Adrenal gland (tissue), 5 donors: ENCODE measurements around the gene GALNT4.

Experiments used
- POLR2A ChIP-seq, 2 donors: fragments of 450-650 bp; IDR thresholded peaks; one replicate each; pipeline ENCODE4 v1.6.1; 2017; ENCODE audit warnings: antibody characterized with exemption in 2 of 2, mild to moderate bottlenecking in 2 of 2, moderate library complexity in 1 of 2
- TF ChIP-seq, protein P1 (sequence below), 6 experiments: fragments of 450-650 bp in 4 of 6; fragments of 200-600 bp in 2 of 6; sonication (generic) in 1 of 6; IDR thresholded peaks; 1 replicate in 5 of 6; 2 replicates in 1 of 6; pipeline versions ENCODE4 v1.5.1 to v1.8.0; 2016 to 2021; ENCODE audit warnings: antibody characterized with exemption in 6 of 6, mild to moderate bottlenecking in 2 of 6, moderate library complexity in 1 of 6
- donor health status: DM: no; HTN: no; CAD: no.

DNA sequence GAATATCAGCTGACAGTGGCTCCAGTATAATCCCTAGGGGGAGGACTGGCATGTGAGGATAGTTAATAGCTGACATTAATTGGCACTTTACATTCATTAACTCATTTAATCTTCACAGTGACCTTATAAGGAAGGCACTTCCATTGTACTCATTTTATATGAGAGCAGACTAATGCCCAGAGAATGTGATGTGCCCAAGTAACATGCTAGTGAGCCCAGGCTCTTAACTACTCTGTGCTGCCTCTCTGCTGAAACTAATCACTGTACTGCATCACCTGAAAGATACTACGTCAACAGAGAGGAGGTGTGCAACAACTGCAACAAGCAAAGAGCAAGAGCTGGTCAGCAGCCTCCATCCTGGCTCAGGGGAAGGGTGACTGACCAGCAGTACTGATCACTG, 40.1 kb downstream of the GALNT4 start:
- TF ChIP-seq, protein P1, sequence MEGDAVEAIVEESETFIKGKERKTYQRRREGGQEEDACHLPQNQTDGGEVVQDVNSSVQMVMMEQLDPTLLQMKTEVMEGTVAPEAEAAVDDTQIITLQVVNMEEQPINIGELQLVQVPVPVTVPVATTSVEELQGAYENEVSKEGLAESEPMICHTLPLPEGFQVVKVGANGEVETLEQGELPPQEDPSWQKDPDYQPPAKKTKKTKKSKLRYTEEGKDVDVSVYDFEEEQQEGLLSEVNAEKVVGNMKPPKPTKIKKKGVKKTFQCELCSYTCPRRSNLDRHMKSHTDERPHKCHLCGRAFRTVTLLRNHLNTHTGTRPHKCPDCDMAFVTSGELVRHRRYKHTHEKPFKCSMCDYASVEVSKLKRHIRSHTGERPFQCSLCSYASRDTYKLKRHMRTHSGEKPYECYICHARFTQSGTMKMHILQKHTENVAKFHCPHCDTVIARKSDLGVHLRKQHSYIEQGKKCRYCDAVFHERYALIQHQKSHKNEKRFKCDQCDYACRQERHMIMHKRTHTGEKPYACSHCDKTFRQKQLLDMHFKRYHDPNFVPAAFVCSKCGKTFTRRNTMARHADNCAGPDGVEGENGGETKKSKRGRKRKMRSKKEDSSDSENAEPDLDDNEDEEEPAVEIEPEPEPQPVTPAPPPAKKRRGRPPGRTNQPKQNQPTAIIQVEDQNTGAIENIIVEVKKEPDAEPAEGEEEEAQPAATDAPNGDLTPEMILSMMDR (IDR thresholded peaks at IDR 0.05): no peak
- no peak for TF ChIP-seq POLR2A (IDR thresholded peaks at IDR 0.05)
